Keratinocyte (primary cell): ENCODE data around the gene INHA. TPM values are rescaled to one million over a fixed set of nuclear protein-coding genes. Genes with fewer than 3 reads are reported as not detected.

Experiments used
- DNase-seq: peaks from one replicate; pipeline ENCODE4 v3.0.0-alpha.2; 2011; ENCODE audit warnings: low read depth, missing footprints, low spot score
- FAIRE-seq: peaks from 2 replicates; lab custom pipeline; 2011; peaks lifted over from hg19 to GRCh38; lab: Jason Lieb, UNC
- H2AFZ ChIP-seq: 2 replicates; pipeline ENCODE4 v1.6.0; 2012; ENCODE audit warnings: low read length, control low read depth, inconsistent platforms; ENCODE audit not compliant: control insufficient read depth
- H3K27ac ChIP-seq: 2 replicates; pipeline ENCODE4 v1.5.1; 2011; ENCODE audit warnings: low read length; ENCODE audit not compliant: control insufficient read depth, insufficient read depth
- H3K27me3 ChIP-seq: 3 replicates; pipeline ENCODE4 v1.6.0; 2011; ENCODE audit warnings: low read length; ENCODE audit not compliant: control insufficient read depth, insufficient read depth; ENCODE audit errors: extremely low read depth
- H3K36me3 ChIP-seq, 2 experiments: 2 replicates in 1 of 2; 3 replicates in 1 of 2; pipeline ENCODE4 v1.5.1; 2011; ENCODE audit warnings: low read length in 2 of 2, mild to moderate bottlenecking in 1 of 2; ENCODE audit not compliant: control insufficient read depth in 2 of 2, insufficient read depth in 2 of 2; ENCODE audit errors: extremely low read depth in 1 of 2
- H3K4me1 ChIP-seq: 3 replicates; pipeline ENCODE4 v1.5.1; 2011; ENCODE audit warnings: low read length; ENCODE audit not compliant: control insufficient read depth, insufficient read depth; ENCODE audit errors: extremely low read depth
- H3K4me2 ChIP-seq: 3 replicates; pipeline ENCODE4 v1.6.0; 2011; ENCODE audit warnings: low read depth, low read length; ENCODE audit not compliant: control insufficient read depth, insufficient read depth; ENCODE audit errors: extremely low read depth
- H3K4me3 ChIP-seq, 3 experiments: fragments of 200-600 bp in 1 of 3; sonication (generic) in 1 of 3; 2 replicates in 2 of 3; 3 replicates in 1 of 3; pipeline ENCODE4 v1.5.1; 2011 to 2016; ENCODE audit warnings: low read length in 3 of 3, mild to moderate bottlenecking in 3 of 3, control low read depth in 2 of 3, inconsistent platforms in 1 of 3, low read depth in 1 of 3, mixed read lengths in 1 of 3, mixed run types in 1 of 3, moderate library complexity in 1 of 3; ENCODE audit not compliant: control insufficient read depth in 2 of 3, insufficient read depth in 2 of 3; ENCODE audit errors: extremely low read depth in 1 of 3
- H3K79me2 ChIP-seq: 2 replicates; pipeline ENCODE4 v1.6.0; 2012; ENCODE audit warnings: low read length; ENCODE audit not compliant: control insufficient read depth, insufficient read depth
- H3K9ac ChIP-seq: 3 replicates; pipeline ENCODE4 v1.6.0; 2011; ENCODE audit warnings: low read length; ENCODE audit not compliant: control insufficient read depth, insufficient read depth; ENCODE audit errors: extremely low read depth
- H3K9me1 ChIP-seq: 3 replicates; pipeline ENCODE4 v1.6.0; 2011; ENCODE audit warnings: low read length; ENCODE audit not compliant: control insufficient read depth, insufficient read depth; ENCODE audit errors: extremely low read depth
- H3K9me3 ChIP-seq: 2 replicates; pipeline ENCODE4 v1.5.1; 2012; ENCODE audit warnings: low read depth, low read length; ENCODE audit not compliant: control insufficient read depth
- H4K20me1 ChIP-seq: 3 replicates; pipeline ENCODE4 v1.6.0; 2011; ENCODE audit warnings: low read length; ENCODE audit not compliant: control insufficient read depth, insufficient read depth; ENCODE audit errors: extremely low read depth
- EZH2 ChIP-seq: IDR thresholded peaks from one replicate; pipeline ENCODE4 v1.6.1; 2012; ENCODE audit warnings: inconsistent platforms, mild to moderate bottlenecking, low read length, moderate library complexity
- dilution Hi-C: fragments of 300-500 bp; cut with MboI; formaldehyde crosslinking; loops from one replicate; pipeline ENCODE4 v1.7.0; 2020; ENCODE audit warnings: low sequenced_read_pairs; ENCODE audit not compliant: extremely low pct_ligation_motif_present
- polyA plus RNA-seq, 5 experiments: library from polyadenylated mRNA; depleted of rRNA in 3 of 5; stranded (reverse) in 3 of 5; stranded (forward) in 1 of 5; unstranded in 1 of 5; fragments of >200 nt; gene quantifications; 1 replicate in 1 of 5; 2 replicates in 3 of 5; 3 replicates in 1 of 5; pipeline versions ENCODE4 v1.2.1 to v1.2.3, GENCODE V29; 2011 to 2012; ENCODE audit warnings: missing spikeins in 2 of 5, low read depth in 1 of 5, low replicate concordance in 1 of 5
- TF ChIP-seq, protein P1 (sequence below), 3 experiments: IDR thresholded peaks in 1 of 3; conservative IDR thresholded peaks in 1 of 3; optimal IDR thresholded peaks in 1 of 3; 2 replicates in 2 of 3; 3 replicates in 1 of 3; pipeline versions ENCODE3 to v1.5.1; 2011; ENCODE audit warnings: low read length in 3 of 3, mild to moderate bottlenecking in 3 of 3, moderate library complexity in 2 of 3, control low read depth in 1 of 3, inconsistent platforms in 1 of 3; ENCODE audit not compliant: insufficient read depth in 2 of 3; ENCODE audit errors: extremely low read depth in 1 of 3

Gene INHA
- polyA plus RNA-seq, 1 donor (not counting 4 experiments of a cell fraction or from before 2014, with no cell fraction given): 0.18 TPM

DNA sequence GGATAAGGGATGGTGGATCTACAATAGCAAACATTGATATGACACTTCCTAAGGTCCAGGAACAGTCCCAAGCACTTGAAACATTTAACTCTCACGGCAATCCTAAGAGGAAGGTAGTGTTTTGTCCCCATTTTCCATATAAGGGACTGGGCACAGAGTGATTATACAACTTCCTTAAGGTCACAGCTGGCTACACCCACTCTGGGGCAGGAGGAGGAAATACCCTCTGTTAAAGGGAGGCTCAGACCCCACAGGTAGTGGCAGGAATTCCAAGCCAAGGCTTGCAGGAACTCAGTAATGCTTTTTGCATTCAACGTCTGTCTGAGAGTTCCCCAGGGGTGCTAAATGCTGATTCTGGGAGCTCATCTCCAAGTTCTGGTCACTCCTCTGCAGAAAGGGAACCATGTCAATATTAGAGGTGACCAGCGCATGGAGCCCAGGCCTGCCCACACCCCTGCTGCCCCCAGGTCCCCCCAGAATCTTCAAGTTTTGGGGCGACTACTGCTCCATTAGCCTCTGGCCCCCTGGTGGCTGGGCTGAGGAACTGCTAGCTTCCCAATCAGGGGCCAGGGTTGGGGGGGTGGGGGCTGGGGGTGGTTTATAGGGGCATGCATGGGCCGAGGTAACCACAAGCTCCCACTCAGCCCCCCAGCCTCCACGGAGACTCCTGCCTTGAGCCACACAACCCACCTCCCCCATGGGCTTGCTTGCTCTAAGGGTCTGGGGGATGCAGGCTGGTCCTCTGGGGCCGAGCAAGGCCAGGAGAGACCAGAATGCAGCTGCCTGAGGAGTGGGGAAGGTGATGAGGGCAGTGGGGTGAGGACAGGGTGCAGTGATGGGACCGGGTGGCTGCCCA, 11.8 kb upstream of the INHA start:
- no peak overlapping the region for H3K9ac ChIP-seq
- TF ChIP-seq EZH2: no peak
- TF ChIP-seq, protein P1, sequence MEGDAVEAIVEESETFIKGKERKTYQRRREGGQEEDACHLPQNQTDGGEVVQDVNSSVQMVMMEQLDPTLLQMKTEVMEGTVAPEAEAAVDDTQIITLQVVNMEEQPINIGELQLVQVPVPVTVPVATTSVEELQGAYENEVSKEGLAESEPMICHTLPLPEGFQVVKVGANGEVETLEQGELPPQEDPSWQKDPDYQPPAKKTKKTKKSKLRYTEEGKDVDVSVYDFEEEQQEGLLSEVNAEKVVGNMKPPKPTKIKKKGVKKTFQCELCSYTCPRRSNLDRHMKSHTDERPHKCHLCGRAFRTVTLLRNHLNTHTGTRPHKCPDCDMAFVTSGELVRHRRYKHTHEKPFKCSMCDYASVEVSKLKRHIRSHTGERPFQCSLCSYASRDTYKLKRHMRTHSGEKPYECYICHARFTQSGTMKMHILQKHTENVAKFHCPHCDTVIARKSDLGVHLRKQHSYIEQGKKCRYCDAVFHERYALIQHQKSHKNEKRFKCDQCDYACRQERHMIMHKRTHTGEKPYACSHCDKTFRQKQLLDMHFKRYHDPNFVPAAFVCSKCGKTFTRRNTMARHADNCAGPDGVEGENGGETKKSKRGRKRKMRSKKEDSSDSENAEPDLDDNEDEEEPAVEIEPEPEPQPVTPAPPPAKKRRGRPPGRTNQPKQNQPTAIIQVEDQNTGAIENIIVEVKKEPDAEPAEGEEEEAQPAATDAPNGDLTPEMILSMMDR (optimal IDR thresholded peaks at IDR 0.05 in 1 of 3, IDR thresholded peaks at IDR 0.05 in 1 of 3, conservative IDR thresholded peaks at IDR 0.05 in 1 of 3; ENCODE audit: extremely low read depth in 1 of 3, insufficient read depth in 2 of 3, low read length in 3 of 3): peak; percentile 51 to 77 (median 62)
- H3K36me3 ChIP-seq: no peaks in the 10 kb centered on the region
- FAIRE-seq (no peak), DNase-seq (no peak)
- no peaks in the 10 kb centered on the region for H3K27me3 ChIP-seq
- no peaks in the 10 kb centered on the region for H3K9me3 ChIP-seq
- dilution Hi-C loops: no loop called here
- no peak overlapping the region for H3K27ac ChIP-seq
- H3K79me2 ChIP-seq: no peaks in the 10 kb centered on the region
- no peaks in the 10 kb centered on the region for H4K20me1 ChIP-seq
- H3K4me2 ChIP-seq: no peak overlapping the region
- no peaks in the 10 kb centered on the region for H3K9me1 ChIP-seq
- H3K4me1 ChIP-seq: no peaks in the 10 kb centered on the region
- no peak overlapping the region for H2AFZ ChIP-seq
- H3K4me3 ChIP-seq: no peak overlapping the region

DNA sequence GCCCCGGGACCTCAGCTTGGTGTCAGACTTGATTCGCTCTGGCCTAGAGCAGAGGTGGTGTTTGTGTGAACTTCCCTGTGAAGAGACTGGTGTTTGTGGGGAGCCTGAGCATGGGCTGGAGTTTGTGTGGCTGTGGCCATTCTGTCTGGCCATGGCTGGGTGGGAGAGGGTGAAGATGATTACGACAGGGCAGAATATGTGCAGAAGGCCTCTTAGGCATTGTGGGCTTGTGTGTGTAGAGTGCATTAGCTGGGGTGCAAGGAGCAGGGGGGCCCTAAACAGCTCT, 11.3 kb upstream of the INHA start:
- Histone ChIP-seq H3K9me3 (no peaks in the 10 kb centered on the region), H3K79me2 (no peaks in the 10 kb centered on the region), H3K4me1 (no peaks in the 10 kb centered on the region), H3K4me2 (no peak overlapping the region), H3K9me1 (no peaks in the 10 kb centered on the region), H3K4me3 (no peak overlapping the region), H3K27ac (no peak overlapping the region), H3K36me3 (no peaks in the 10 kb centered on the region), H4K20me1 (no peaks in the 10 kb centered on the region), H3K9ac (no peak overlapping the region), H3K27me3 (no peaks in the 10 kb centered on the region), H2AFZ (no peak overlapping the region)
- no peak for FAIRE-seq
- TF ChIP-seq, protein P1 (optimal IDR thresholded peaks at IDR 0.05 in 1 of 3, IDR thresholded peaks at IDR 0.05 in 1 of 3, conservative IDR thresholded peaks at IDR 0.05 in 1 of 3; ENCODE audit: extremely low read depth in 1 of 3, insufficient read depth in 2 of 3, low read length in 3 of 3): no peak
- TF ChIP-seq EZH2: no peak
- no peak for DNase-seq
- dilution Hi-C loops: no loop called here
